ENCODE data around the gene KITLG.
"Not testable (repeated sequence)": the region's sequence is repeated elsewhere in the genome, so short reads cannot be mapped to it uniquely, and the experiment has no call there.

KITLG gene

GRCh38 chr12:88576866-88577265, 3.4 kb downstream of the KITLG start:
- no peak for DNase-seq (ENCODE audit: low read depth in 2 of 2)

GRCh38 chr12:88575361-88575970, 4.8 kb downstream of the KITLG start:
- DNase-seq (ENCODE audit: low read depth in 2 of 2), result no peak

DNA sequence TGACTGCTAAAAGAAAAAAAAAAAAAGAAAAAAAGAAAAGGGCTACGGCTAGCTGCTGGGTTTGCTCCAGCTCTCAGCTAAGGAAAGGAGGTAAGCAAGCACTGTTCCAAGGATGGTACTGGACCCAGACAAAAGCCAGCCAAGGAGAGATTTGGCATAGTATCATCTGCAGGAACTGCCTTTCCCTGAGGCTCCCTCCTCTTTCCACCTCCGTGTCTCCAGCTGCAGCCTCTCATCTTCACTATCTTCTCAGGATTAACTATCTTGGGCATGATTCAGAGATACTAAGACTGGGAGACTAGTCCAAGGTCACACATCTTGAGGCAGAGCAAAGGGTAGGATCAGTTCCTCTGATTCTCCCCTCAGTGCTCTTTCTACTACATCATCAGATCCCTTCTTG, 6.0 kb downstream of the KITLG start:
- DNase-seq (ENCODE audit: low read depth in 2 of 2), result no peak

DNA sequence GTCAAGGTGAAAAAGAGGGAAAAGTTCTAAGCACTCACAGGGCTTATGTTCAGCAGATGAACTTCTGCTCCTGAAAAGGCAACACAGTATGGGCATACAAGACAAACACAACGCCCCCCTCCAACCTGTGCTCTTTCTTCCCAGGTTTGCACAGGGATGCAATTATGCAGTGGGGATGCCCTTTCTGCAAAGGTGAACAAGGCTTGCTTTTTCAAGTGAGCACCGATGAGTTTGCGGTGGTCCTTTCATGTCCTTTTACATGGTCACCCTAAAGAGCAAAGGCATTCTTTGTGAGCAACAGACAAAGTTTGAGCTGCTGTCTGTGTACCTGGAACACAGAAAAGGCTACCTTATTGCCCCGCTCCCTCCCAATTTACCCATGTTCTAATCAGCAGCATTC, 6.7 kb downstream of the KITLG start:
- DNase-seq (ENCODE audit: low read depth in 2 of 2), result no peak

DNA sequence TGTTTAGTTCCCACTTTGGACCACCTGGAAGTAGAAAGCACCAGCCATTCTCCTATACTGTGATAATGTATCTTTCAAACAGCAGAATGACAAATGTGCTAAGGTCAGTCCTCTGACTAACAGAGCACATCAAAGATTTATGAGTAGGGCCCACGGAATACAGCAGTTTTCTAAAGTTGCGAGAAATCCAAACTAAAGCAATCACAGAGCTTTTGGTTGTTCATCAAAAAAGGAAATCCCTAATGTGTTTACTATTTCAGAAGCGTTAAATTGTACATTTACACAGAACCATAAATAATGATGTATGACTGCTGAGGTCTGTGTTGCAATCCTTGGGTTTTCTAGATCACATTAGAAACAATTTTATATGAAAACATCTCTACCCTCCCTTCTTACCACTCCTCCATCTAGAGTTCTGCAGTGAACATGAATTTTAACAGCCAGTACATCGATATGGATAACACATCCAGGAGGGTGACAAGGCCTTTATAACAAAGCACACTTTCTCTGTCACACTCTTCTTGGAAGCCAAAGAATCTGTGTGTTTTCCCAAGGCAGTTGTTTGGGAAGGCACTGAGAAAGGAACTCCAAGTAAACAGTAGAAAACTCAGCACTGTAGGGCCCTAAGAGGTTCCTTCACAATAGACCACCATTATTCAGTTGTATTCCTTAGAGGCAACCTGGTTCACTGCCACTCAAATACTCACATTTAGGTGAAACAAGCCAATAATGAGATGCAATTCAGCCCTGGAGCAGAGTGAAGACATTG, 7.3 kb downstream of the KITLG start:
- DNase-seq (ENCODE audit: low read depth in 2 of 2), result no peak

- no peak for DNase-seq (ENCODE audit: low read depth in 2 of 2)
Measured at GRCh38 chr12:88571543-88571942, 8.7 kb downstream of the KITLG start.

- DNase-seq (ENCODE audit: low read depth in 2 of 2), result no peak
Measured at GRCh38 chr12:88570103-88570502, 10.2 kb downstream of the KITLG start.

DNA sequence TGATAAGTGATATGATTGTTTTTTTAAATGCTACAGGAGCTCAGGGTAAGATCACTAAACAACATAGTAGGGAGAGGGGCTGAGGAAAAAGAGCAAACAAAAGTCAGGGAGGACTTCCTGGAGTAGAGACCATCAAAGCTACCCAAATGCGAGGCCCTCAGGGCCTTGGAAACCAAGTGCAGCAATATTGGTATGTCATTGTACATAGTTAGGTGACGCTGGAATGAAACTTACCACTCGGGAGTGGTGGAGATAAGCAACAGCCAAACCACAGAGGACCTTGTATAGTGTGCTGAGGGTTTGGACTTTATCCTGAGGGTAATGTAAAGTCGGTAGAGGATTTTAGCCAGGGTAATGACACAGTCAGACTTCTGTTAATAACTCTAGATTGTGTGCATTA, 13.8 kb downstream of the KITLG start:
- no peak for DNase-seq (ENCODE audit: low read depth in 2 of 2)

DNA sequence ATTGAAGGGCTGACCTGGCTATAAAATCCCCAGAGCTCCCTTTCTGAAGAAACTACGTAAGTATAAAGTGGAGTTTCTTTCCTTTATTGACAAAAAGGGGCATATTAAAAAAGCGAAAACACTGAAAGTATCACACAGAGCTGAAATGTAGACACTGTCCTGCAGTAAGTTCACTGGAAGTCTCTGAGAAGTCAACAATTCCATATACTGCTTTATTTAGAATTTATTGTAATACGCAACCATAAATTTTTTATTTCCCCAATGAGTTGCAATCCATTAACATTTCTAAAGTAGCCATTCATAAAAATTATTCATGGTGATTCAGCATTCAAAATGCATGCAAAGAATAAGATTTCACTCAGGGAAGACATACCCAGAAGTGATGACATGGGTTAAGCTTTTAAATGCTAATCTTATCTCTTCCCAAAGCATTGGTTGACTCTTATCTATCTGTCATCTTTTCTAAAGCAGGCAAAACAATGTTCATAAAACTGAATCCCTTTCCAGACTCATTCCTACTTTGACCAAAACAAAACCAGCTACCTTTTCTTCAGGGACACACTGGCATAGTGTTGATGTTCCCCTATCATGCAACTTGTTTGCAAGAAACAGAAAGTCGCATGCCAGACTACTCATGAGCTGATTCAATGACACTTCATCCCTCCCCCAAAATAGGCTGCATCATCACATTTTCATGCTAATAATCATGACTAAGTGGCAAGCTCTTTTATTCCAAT, 17.3 kb downstream of the KITLG start:
- no peak for DNase-seq (ENCODE audit: low read depth in 2 of 2)

GRCh38 chr12:88562151-88562550, 18.1 kb downstream of the KITLG start:
- DNase-seq (ENCODE audit: low read depth in 2 of 2), result no peak

GRCh38 chr12:88559772-88560171, 20.5 kb downstream of the KITLG start:
- no peak for DNase-seq (ENCODE audit: low read depth in 2 of 2)

GRCh38 chr12:88559199-88559598, 21.1 kb downstream of the KITLG start:
- DNase-seq (ENCODE audit: low read depth in 2 of 2), result no peak

- no peak for DNase-seq (ENCODE audit: low read depth in 2 of 2)
Measured at GRCh38 chr12:88558340-88558867, 21.9 kb downstream of the KITLG start.

GRCh38 chr12:88556213-88556774, 24.0 kb downstream of the KITLG start:
- no peak for DNase-seq (ENCODE audit: low read depth in 2 of 2)

DNA sequence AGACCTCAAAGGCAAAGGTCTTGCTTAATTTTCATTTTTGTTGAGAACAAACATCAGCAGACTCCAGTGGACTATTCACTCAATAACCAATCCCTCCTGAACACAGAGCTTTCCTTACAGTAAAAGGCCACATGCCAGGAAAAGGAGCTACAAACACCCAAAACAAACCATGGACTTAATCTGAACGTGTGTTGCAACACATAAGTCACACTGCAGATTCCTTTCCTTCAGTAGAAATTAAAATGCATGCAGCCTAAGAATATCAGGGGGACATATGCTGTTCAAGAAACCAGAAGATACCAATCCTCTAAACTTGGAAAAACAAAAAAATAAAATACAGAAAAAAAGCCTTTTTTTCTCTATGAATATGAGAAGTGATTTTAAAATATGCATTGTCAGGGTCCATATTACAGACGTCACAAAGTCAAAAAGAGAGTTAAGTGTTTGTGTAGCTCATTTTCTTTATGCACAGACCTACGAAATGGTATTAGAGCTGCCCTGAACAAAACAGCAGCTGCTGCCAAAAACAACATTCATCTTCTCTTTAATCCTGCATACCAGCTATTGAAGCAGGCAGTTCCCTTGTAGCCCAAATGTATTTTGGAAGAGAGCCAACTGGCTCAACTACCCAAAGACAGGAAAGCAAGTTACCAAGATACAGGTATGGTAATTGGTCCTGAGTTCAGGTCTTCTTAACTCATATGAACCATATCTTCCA, 26.2 kb downstream of the KITLG start:
- DNase-seq (ENCODE audit: low read depth in 2 of 2), result no peak

DNA sequence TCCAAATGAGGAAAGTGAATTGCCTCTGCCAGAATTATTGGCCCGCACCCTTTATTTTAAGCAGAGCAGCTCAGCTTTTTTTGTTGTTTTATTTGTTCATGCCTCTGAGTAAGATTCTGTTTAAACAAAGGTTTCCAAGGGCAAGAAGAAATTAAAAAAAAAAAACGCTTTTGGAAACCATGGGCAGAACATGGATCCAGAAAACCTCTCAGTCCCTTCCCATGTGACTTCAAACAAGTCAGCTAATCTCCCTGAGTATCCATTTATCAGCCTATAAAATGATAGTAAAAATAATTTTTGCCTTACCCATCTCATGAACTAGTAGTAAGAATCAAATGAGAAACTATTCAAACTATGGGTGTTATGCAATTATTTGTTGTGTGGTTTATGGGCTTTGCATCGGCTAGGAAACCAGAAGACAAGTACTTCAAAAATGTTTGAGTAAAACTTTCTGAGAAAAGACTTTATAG, 27.6 kb downstream of the KITLG start:
- DNase-seq (ENCODE audit: low read depth in 2 of 2), result no peak

- no peak for DNase-seq (ENCODE audit: low read depth in 2 of 2)
Measured at GRCh38 chr12:88549929-88550328, 30.3 kb downstream of the KITLG start.

DNA sequence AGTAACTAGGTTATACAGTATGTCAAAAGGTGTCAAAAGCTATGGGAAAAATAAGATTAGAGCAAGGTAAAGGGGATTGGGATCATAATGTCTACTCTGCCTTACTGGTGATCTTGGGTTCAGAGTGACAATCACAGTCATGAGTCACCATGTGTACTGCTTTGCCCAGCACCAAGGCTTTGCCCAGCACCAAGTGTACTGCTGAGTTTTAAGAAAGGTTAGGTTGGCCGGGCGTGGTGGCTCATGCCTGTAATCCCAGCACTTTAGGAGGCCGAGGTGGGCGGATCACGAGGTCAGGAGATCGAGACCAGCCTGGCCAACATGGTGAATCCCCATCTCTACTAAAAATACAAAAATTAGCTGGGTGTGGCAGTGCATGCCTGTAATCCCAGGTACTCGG, 32.3 kb downstream of the KITLG start:
- DNase-seq (ENCODE audit: low read depth in 2 of 2), result not testable (repeated sequence)

DNA sequence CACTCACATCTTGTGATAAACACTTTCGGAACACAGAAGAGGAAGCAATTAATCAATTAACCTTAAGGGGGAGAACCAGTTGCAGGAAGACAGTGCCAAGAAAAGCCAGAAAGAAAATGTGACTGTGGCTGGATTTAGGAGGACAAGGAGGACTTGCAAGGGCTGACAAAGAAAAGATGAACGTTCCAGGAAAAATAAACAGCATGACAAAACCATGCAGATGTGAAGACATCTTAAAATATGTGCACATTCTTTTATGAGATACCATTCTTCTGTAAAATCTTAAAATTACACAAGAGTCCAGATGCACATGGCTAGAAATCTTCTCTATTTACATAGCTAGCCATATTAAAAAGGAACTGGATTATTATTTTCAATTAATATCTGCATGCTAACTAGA, 33.4 kb downstream of the KITLG start:
- no peak for DNase-seq (ENCODE audit: low read depth in 2 of 2)

DNA sequence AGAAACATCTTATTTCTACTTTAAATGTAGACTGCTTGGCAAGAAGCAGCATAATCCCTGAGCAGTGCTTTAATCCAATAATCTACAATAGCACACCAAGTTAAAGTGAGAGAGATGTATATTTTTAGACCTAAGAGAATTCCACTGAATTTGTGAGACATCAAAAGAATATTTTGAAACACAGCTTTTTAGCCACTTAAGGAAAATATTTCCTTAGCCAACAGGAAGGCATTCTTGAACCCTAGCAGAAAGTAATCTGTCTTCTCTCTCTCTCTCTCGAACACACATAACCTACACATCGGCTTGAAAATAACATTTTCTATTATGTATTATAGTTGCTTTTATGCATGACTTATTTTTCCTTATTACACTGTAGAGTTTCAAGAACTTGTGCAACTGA, 34.0 kb downstream of the KITLG start:
- DNase-seq (ENCODE audit: low read depth in 2 of 2), result no peak
